ENCODE measurements around the gene IPO5.

GRCh38 chr13:97944396-97945029 lies 9.0 kb upstream of the IPO5 start:
- TF ChIP-seq CTCF (IDR thresholded peaks at IDR 0.05), result no peak
- no peak for TF ChIP-seq POLR2A (IDR thresholded peaks at IDR 0.05)
- TF ChIP-seq POLR2AphosphoS5 (IDR thresholded peaks at IDR 0.05), result no peak

Measured in breast epithelium (tissue), 3 donors.